Measurements from ENCODE around the gene BMX. TPM values are rescaled to one million over a fixed set of nuclear protein-coding genes. Genes with fewer than 3 reads are reported as not detected.

Gene BMX
- total RNA-seq, 2 donors from 2014 or later: not detected

GRCh38 chrX:15547356-15547755, 46.7 kb downstream of the BMX start:
- no CpG with 5 or more reads among the region's 2 CpGs for WGBS, 2 experiments (ENCODE audit: insufficient coverage in 1 of 2, insufficient read length in 1 of 2)
- H3K36me3 ChIP-seq (ENCODE audit: control insufficient read depth, insufficient read depth, low read length): no peaks in the 10 kb centered on the region
- no peaks in the 10 kb centered on the region for H3K4me1 ChIP-seq (ENCODE audit: control insufficient read depth, insufficient read depth, low read length)
- no peak overlapping the region for H3K4me3 Mint-ChIP-seq
- no peak for DNase-seq
- no peaks in the 10 kb centered on the region for H3K36me3 Mint-ChIP-seq (ENCODE audit: low read depth)
- H3K4me1 Mint-ChIP-seq: no peaks in the 10 kb centered on the region
- H3K9ac ChIP-seq (ENCODE audit: extremely low read depth, low read length, poor library complexity, severe bottlenecking): no peak overlapping the region
- H3K9me3 ChIP-seq (ENCODE audit: control insufficient read depth, low read length): no peaks in the 10 kb centered on the region
- no peaks in the 10 kb centered on the region for H3K27me3 ChIP-seq (ENCODE audit: control insufficient read depth, insufficient read depth, low read length, poor library complexity, severe bottlenecking)
- no peak overlapping the region for H3K27ac Mint-ChIP-seq
- no peak overlapping the region for H3K4me3 ChIP-seq (ENCODE audit: low read length)
- TF ChIP-seq CTCF (conservative IDR thresholded peaks at IDR 0.05): no peak
- peaks cover 9% of the 10 kb centered on the region for H3K27me3 Mint-ChIP-seq (ENCODE audit: insufficient read depth)
- no peak overlapping the region for H3K27ac ChIP-seq (ENCODE audit: low read depth, low read length)
- H3K9me3 Mint-ChIP-seq: no peaks in the 10 kb centered on the region

GRCh38 chrX:15549189-15550012, 48.8 kb downstream of the BMX start:
- H3K36me3 Mint-ChIP-seq (ENCODE audit: low read depth): no peaks in the 10 kb centered on the region
- H3K9me3 Mint-ChIP-seq: no peaks in the 10 kb centered on the region
- no peak for DNase-seq
- Histone ChIP-seq H3K27ac (ENCODE audit: low read depth, low read length) (no peak overlapping the region), H3K4me1 (ENCODE audit: control insufficient read depth, insufficient read depth, low read length) (no peaks in the 10 kb centered on the region), H3K36me3 (ENCODE audit: control insufficient read depth, insufficient read depth, low read length) (no peaks in the 10 kb centered on the region), H3K9ac (ENCODE audit: extremely low read depth, low read length, poor library complexity, severe bottlenecking) (no peak overlapping the region), H3K9me3 (ENCODE audit: control insufficient read depth, low read length) (no peaks in the 10 kb centered on the region), H3K27me3 (ENCODE audit: control insufficient read depth, insufficient read depth, low read length, poor library complexity, severe bottlenecking) (no peaks in the 10 kb centered on the region), H3K4me3 (ENCODE audit: low read length) (no peak overlapping the region)
- H3K27ac Mint-ChIP-seq: no peak overlapping the region
- H3K27me3 Mint-ChIP-seq (ENCODE audit: insufficient read depth): peaks cover 6% of the 10 kb centered on the region
- no peaks in the 10 kb centered on the region for H3K4me1 Mint-ChIP-seq
- H3K4me3 Mint-ChIP-seq: no peak overlapping the region
- WGBS, 2 experiments (ENCODE audit: insufficient coverage in 1 of 2, insufficient read length in 1 of 2): 92 to 100% methylated on average over 3 to 8 of the region's 8 CpGs
- TF ChIP-seq CTCF (conservative IDR thresholded peaks at IDR 0.05): no peak

- no peaks in the 10 kb centered on the region for H3K27me3 Mint-ChIP-seq (ENCODE audit: insufficient read depth)
- H3K4me1 ChIP-seq (ENCODE audit: control insufficient read depth, insufficient read depth, low read length): no peaks in the 10 kb centered on the region
- no peaks in the 10 kb centered on the region for H3K27me3 ChIP-seq (ENCODE audit: control insufficient read depth, insufficient read depth, low read length, poor library complexity, severe bottlenecking)
- no peak overlapping the region for H3K4me3 ChIP-seq (ENCODE audit: low read length)
- 90% methylated on average over 3 of the region's 3 CpGs; no CpG with 5 or more reads in 1 of the 2 experiments for WGBS, 2 experiments (ENCODE audit: insufficient coverage in 1 of 2, insufficient read length in 1 of 2)
- no peak overlapping the region for H3K9ac ChIP-seq (ENCODE audit: extremely low read depth, low read length, poor library complexity, severe bottlenecking)
- no peaks in the 10 kb centered on the region for H3K36me3 ChIP-seq (ENCODE audit: control insufficient read depth, insufficient read depth, low read length)
- H3K27ac ChIP-seq (ENCODE audit: low read depth, low read length): no peak overlapping the region
- no peak for TF ChIP-seq CTCF (conservative IDR thresholded peaks at IDR 0.05)
- H3K9me3 ChIP-seq (ENCODE audit: control insufficient read depth, low read length): no peaks in the 10 kb centered on the region
- H3K9me3 Mint-ChIP-seq: no peaks in the 10 kb centered on the region
- no peak overlapping the region for H3K4me3 Mint-ChIP-seq
- no peaks in the 10 kb centered on the region for H3K36me3 Mint-ChIP-seq (ENCODE audit: low read depth)
- no peak for DNase-seq
- no peaks in the 10 kb centered on the region for H3K4me1 Mint-ChIP-seq
- no peak overlapping the region for H3K27ac Mint-ChIP-seq
Measured at GRCh38 chrX:15559227-15559626, 58.6 kb downstream of the BMX start.
